Diencephalon (tissue), 1 donor: ENCODE data around the gene DSEL. TPM values are rescaled to one million over a fixed set of nuclear protein-coding genes. Genes with fewer than 3 reads are reported as not detected.

ENCODE experiments used
- total RNA-seq: library from RNA; depleted of rRNA; stranded (reverse); fragments of >200 nt; gene quantifications from one replicate; pipeline ENCODE4 v1.2.3, GENCODE V29; 2014

Gene DSEL
- 61.1 TPM for total RNA-seq

DNA sequence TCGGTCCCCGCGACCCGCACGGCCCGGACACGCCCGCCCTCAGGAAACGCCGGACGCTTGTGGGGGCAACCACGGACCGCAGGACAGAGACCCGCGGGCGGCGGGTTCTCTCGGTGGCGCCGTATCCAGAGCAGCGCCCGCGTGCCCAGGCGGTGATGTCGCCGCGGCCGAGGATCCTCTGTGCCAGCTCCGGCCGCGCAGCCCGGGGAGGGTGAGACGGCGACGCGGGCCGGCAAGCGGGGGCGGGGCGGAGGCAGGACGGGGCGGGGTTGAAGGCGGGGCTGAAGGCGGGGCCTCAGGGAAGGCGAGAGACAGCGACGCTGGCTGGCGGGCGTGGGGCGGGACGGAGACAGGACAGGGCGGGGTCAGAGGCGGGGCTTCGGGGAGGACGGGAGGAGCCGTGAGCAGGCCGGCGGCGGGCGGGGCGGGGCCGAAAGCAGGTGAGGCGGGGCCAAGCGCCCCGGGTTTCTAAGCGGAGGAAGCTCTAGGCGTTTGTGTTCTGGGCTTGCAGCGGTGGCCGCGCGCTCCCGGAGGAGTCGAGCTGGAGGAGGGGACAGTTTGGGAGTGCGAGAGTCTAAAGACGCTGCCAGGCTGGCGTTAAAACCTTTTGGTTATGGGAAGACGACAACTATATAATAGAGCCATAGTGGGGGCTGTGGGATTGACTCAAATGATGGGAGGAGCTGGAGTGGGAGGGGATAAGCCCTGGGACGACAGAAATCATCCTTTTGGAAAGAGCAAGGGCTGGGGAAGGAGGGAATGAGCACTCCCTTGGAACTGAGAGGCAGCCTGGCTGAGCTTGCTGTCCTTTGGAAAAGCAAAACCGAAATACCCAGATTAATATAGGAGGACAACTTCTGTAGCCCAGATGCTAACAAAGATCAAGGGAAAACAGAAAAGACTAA, at the start of gene DSEL:
DSEL (minus strand) TSS at position 182 of the 905 bp plus-strand sequence. CDS start 2,112 bp downstream, outside the sequence.

